ENCODE measurements around the gene CDR2.

DNA sequence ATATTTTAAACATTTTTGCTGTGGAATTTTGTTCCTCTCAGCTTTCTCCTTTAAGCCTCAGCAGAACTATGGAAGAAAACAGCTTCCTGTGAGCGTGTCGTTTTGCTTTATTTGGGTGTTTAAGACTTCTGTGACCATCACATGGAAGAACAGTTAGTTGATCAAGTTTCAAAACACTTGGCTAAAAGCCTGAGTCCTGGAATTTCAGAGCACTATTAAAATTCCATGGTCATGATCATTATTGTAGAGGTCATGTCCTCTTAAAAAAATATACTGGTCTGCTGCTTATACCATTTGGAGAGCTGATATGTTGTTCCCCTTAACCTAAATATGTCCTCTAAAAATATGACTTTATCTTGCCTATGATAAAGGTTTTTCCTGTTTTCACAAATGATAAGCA is 12.6 kb upstream of the CDR2 start:
- TF ChIP-seq, protein P1, sequence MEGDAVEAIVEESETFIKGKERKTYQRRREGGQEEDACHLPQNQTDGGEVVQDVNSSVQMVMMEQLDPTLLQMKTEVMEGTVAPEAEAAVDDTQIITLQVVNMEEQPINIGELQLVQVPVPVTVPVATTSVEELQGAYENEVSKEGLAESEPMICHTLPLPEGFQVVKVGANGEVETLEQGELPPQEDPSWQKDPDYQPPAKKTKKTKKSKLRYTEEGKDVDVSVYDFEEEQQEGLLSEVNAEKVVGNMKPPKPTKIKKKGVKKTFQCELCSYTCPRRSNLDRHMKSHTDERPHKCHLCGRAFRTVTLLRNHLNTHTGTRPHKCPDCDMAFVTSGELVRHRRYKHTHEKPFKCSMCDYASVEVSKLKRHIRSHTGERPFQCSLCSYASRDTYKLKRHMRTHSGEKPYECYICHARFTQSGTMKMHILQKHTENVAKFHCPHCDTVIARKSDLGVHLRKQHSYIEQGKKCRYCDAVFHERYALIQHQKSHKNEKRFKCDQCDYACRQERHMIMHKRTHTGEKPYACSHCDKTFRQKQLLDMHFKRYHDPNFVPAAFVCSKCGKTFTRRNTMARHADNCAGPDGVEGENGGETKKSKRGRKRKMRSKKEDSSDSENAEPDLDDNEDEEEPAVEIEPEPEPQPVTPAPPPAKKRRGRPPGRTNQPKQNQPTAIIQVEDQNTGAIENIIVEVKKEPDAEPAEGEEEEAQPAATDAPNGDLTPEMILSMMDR (IDR thresholded peaks at IDR 0.05): no peak
- TF ChIP-seq EZH2 (IDR thresholded peaks at IDR 0.05) (no peak), EZH2phosphoT487 (IDR thresholded peaks at IDR 0.05) (no peak)

Measured in neural progenitor cell (in vitro differentiated cells).